Measurements from ENCODE around the gene DVL2. TPM values are rescaled to one million over a fixed set of nuclear protein-coding genes. Genes with fewer than 3 reads are reported as not detected.
A peak's percentile ranks its signal among the peaks of the same experiment; 100 is the strongest.

DVL2 gene
- total and polyA plus RNA-seq, 7 donors, result 12.0 to 56.2 (median 36.4) TPM

- TF ChIP-seq, protein P1, sequence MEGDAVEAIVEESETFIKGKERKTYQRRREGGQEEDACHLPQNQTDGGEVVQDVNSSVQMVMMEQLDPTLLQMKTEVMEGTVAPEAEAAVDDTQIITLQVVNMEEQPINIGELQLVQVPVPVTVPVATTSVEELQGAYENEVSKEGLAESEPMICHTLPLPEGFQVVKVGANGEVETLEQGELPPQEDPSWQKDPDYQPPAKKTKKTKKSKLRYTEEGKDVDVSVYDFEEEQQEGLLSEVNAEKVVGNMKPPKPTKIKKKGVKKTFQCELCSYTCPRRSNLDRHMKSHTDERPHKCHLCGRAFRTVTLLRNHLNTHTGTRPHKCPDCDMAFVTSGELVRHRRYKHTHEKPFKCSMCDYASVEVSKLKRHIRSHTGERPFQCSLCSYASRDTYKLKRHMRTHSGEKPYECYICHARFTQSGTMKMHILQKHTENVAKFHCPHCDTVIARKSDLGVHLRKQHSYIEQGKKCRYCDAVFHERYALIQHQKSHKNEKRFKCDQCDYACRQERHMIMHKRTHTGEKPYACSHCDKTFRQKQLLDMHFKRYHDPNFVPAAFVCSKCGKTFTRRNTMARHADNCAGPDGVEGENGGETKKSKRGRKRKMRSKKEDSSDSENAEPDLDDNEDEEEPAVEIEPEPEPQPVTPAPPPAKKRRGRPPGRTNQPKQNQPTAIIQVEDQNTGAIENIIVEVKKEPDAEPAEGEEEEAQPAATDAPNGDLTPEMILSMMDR (IDR thresholded peaks at IDR 0.05), result no peak
- TF ChIP-seq POLR2A (IDR thresholded peaks at IDR 0.05) (no peak), EP300 (IDR thresholded peaks at IDR 0.05) (no peak), POLR2AphosphoS5 (IDR thresholded peaks at IDR 0.05) (no peak)
- H3K9me3 ChIP-seq, result no peaks in the 10 kb centered on the region
- H3K4me1 ChIP-seq, result peaks cover 0 to 54% (median 51%) of the 10 kb centered on the region in 4 donors
- peak overlapping the region; percentile 95 to 100 (median 100) for H3K4me3 ChIP-seq
- WGBS, 2 donors, result 1 to 2% methylated on average over 39 of the region's 39 CpGs
- DNase-seq, result peak; percentile 79
- H3K36me3 ChIP-seq, result peaks cover 0 to 38% (median 22%) of the 10 kb centered on the region in 4 donors
- intact Hi-C loops (cut with DNase I), result no loop called here
- H3K27ac ChIP-seq, result peak overlapping the region; percentile 98 to 100 (median 98)
- H3K27me3 ChIP-seq, result no peaks in the 10 kb centered on the region
Observed at GRCh38 chr17:7238420-7239090, 4.2 kb upstream of the DVL2 start.

DNA sequence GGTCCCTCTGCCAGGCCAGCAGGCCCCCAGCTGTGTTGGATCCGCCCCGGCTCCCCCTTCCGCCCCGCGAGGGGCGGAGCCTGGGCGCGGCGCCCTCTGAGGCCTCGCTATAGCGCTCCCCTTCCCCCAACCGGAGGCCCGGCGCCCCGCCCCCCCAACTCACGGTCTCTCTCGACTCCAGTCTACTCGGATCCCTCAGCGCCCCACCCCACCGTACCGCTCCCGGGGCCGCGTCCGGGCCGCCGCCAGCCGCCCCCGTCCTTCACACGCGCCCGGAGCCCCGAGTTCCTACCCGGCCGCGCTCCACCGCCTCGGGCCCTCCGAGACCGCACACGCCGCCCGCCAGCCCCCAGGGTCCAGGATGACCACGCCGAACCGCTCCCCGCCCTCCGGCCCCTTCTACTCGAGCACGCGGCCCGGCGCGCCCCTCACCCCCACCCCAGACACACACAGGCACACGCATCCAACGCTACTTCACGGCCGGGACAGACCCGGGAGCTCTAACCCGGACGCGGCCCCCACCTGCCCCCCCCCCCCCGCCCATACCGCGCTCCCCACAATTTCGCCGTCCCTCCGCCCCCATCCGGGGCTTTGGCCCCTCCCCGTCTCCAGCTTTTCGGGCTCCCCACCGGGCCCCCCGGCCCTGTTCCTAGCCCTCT, 3.6 kb upstream of the DVL2 start:
- intact Hi-C loops (cut with DNase I), result no loop called here
- Histone ChIP-seq H3K4me3 (peak overlapping the region; percentile 95 to 100 (median 100)), H3K36me3 (peaks cover 0 to 37% (median 22%) of the 10 kb centered on the region in 4 donors), H3K27ac (peak overlapping the region; percentile 98 to 100 (median 98)), H3K9me3 (no peaks in the 10 kb centered on the region), H3K27me3 (no peaks in the 10 kb centered on the region), H3K4me1 (peaks cover 0 to 56% (median 53%) of the 10 kb centered on the region in 4 donors)
- TF ChIP-seq, protein P1 (IDR thresholded peaks at IDR 0.05), result no peak
- no peak for TF ChIP-seq POLR2AphosphoS5 (IDR thresholded peaks at IDR 0.05)
- no peak for TF ChIP-seq EP300 (IDR thresholded peaks at IDR 0.05)
- TF ChIP-seq POLR2A (IDR thresholded peaks at IDR 0.05), result no peak
- WGBS, 2 donors, result 1 to 2% methylated on average over 73 of the region's 73 CpGs
- peak; percentile 93 for DNase-seq

DNA sequence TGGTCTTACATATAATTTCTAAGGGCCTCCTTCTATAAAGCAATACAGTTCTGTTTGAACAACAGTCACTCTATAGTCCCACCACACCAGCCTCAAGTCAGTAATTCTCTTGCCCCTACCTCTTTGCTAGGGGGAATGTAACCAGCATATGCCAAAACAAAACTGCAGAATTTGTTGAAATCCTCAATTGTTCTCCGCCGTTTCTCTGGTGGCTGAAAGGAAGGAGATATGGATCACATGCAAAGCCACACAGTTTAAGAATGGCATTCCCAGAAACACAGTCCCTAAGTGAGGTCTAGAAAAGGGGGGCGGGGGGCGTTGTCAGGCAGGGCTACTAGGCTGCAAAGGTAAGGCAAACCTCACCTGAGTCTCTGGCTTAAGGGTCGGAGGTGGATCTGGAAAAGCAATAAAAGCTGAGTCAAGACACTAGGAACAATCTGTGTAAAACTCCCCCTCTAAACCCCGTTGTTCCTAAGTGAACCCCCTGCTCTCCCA, 3.0 kb upstream of the DVL2 start:
- no peak for DNase-seq
- Histone ChIP-seq H3K9me3 (no peaks in the 10 kb centered on the region), H3K27me3 (no peaks in the 10 kb centered on the region), H3K4me1 (peaks cover 0 to 61% (median 58%) of the 10 kb centered on the region in 4 donors), H3K36me3 (peaks cover 0 to 37% (median 22%) of the 10 kb centered on the region in 4 donors), H3K27ac (peak overlapping the region; percentile 98 to 100 (median 98)), H3K4me3 (peak overlapping the region; percentile 95 to 100 (median 100))
- 21 to 33% methylated on average over 6 of the region's 6 CpGs for WGBS, 2 donors
- intact Hi-C loops (cut with DNase I), result no loop called here
- TF ChIP-seq, protein P1 (IDR thresholded peaks at IDR 0.05), result no peak
- TF ChIP-seq POLR2A (IDR thresholded peaks at IDR 0.05), result no peak
- TF ChIP-seq EP300 (IDR thresholded peaks at IDR 0.05), result no peak
- no peak for TF ChIP-seq POLR2AphosphoS5 (IDR thresholded peaks at IDR 0.05)

GRCh38 chr17:7236808-7237207, 2.5 kb upstream of the DVL2 start:
- peaks cover 0 to 66% (median 63%) of the 10 kb centered on the region in 4 donors for H3K4me1 ChIP-seq
- no peaks in the 10 kb centered on the region for H3K9me3 ChIP-seq
- intact Hi-C loops (cut with DNase I), result no loop called here
- no peak for TF ChIP-seq POLR2A (IDR thresholded peaks at IDR 0.05)
- TF ChIP-seq, protein P1 (IDR thresholded peaks at IDR 0.05), result no peak
- TF ChIP-seq POLR2AphosphoS5 (IDR thresholded peaks at IDR 0.05), result no peak
- TF ChIP-seq EP300 (IDR thresholded peaks at IDR 0.05), result no peak
- peak overlapping the region; percentile 98 to 100 (median 98) for H3K27ac ChIP-seq
- no peaks in the 10 kb centered on the region for H3K27me3 ChIP-seq
- H3K4me3 ChIP-seq, result no peak overlapping the region
- WGBS, 2 donors, result 84 to 90% methylated on average over 6 of the region's 6 CpGs
- peaks cover 0 to 37% (median 22%) of the 10 kb centered on the region in 4 donors for H3K36me3 ChIP-seq
- DNase-seq, result peak; percentile 63

Measured in sigmoid colon (tissue), 7 donors.